ENCODE results near the gene DESI1. TPM values are rescaled to one million over a fixed set of nuclear protein-coding genes. Genes with fewer than 3 reads are reported as not detected.
"Not testable (repeated sequence)": the region's sequence is repeated elsewhere in the genome, so short reads cannot be mapped to it uniquely, and the experiment has no call there.

Gene DESI1
- polyA plus RNA-seq, 3 donors from 2014 or later: 10.4 to 18.6 (median 11.4) TPM

- Mint-ChIP-seq H3K4me3 (no peak overlapping the region), H3K4me1 (no peaks in the 10 kb centered on the region), H3K36me3 (peaks cover 5 to 25% (median 7%) of the 10 kb centered on the region in 3 donors), H3K27ac (no peak overlapping the region), H3K9me3 (no peaks in the 10 kb centered on the region), H3K27me3 (ENCODE audit: low read depth in 3 of 3) (peaks cover 0 to 2% (median 0%) of the 10 kb centered on the region in 3 donors)
- DNase-seq: no peak
These were observed 30.0 kb upstream of the DESI1 start for GRCh38 chr22:41650821-41651220.

DNA sequence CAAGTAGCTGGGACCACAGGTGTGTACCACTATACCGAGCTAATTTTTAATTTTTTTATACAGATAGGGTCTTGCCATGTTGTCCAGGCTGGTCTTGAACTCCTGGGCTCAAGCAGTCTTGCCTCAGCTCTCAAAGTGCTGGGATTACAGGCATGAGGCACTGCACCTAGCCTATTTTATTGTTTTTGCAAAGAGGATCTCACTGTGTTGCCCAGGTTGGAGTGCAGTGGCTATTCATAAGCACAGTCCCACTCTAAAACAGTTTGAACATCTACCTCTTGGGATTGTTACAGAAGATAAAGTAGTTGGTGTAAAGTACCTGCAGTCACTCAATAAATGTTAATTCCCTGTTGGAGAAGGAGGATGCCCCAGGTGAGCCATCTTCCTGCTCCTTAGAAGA, 29.4 kb upstream of the DESI1 start:
- DNase-seq: no peak
- Mint-ChIP-seq H3K4me1 (no peaks in the 10 kb centered on the region), H3K4me3 (no peak overlapping the region), H3K27me3 (ENCODE audit: low read depth in 3 of 3) (peaks cover 0 to 2% (median 0%) of the 10 kb centered on the region in 3 donors), H3K36me3 (peaks cover 5 to 23% (median 7%) of the 10 kb centered on the region in 3 donors), H3K9me3 (no peaks in the 10 kb centered on the region), H3K27ac (no peak overlapping the region)

- Mint-ChIP-seq H3K9me3 (no peaks in the 10 kb centered on the region), H3K27me3 (ENCODE audit: low read depth in 3 of 3) (peaks cover 0 to 2% (median 0%) of the 10 kb centered on the region in 3 donors), H3K36me3 (peaks cover 5 to 14% (median 7%) of the 10 kb centered on the region in 3 donors), H3K4me3 (no peak overlapping the region), H3K4me1 (no peaks in the 10 kb centered on the region), H3K27ac (no peak overlapping the region)
- no peak for DNase-seq
These were observed 27.6 kb upstream of the DESI1 start for GRCh38 chr22:41648432-41648831.

DNA sequence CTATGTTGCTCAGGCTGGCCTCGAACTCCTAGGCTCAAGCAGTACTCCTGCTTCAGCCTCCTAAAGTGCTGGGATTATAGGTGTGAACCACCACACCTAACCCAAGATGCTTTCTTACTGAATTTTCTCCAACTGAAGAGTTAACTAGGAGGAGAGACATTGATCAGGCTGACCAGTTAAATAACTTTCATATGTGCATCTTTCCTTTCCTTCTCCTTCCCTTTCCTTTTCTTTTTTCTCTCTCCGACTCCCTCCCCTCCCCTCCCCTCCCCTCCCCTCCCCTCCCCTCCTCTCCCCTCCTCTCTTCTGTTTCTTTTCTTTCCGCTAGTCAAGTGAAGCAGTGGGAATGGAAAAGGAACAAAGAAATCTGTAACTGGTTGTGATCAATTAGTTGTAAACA, 26.9 kb upstream of the DESI1 start:
- Mint-ChIP-seq H3K27ac (no peak overlapping the region), H3K27me3 (ENCODE audit: low read depth in 3 of 3) (peaks cover 0 to 2% (median 0%) of the 10 kb centered on the region in 3 donors), H3K9me3 (no peaks in the 10 kb centered on the region), H3K4me1 (no peaks in the 10 kb centered on the region), H3K4me3 (no peak overlapping the region), H3K36me3 (peaks cover 5 to 11% (median 7%) of the 10 kb centered on the region in 3 donors)
- no peak for DNase-seq

GRCh38 chr22:41642331-41643110, 21.7 kb upstream of the DESI1 start:
- Mint-ChIP-seq H3K9me3 (no peaks in the 10 kb centered on the region), H3K36me3 (peaks cover 9 to 31% (median 16%) of the 10 kb centered on the region in 3 donors), H3K4me1 (peaks cover 0 to 2% of the 10 kb centered on the region in 2 donors), H3K27ac (no peak overlapping the region), H3K4me3 (no peak overlapping the region), H3K27me3 (ENCODE audit: low read depth in 3 of 3) (peaks cover 0 to 3% (median 0%) of the 10 kb centered on the region in 3 donors)
- DNase-seq: no peak

- Mint-ChIP-seq H3K27ac (no peak overlapping the region), H3K27me3 (ENCODE audit: low read depth in 3 of 3) (peaks cover 0 to 3% (median 0%) of the 10 kb centered on the region in 3 donors), H3K4me3 (no peak overlapping the region), H3K4me1 (peaks cover 0 to 2% of the 10 kb centered on the region in 2 donors), H3K36me3 (peaks cover 9 to 32% (median 16%) of the 10 kb centered on the region in 3 donors), H3K9me3 (no peaks in the 10 kb centered on the region)
- DNase-seq: no peak
These were observed 21.0 kb upstream of the DESI1 start for GRCh38 chr22:41641854-41642253.

GRCh38 chr22:41638748-41639147, 17.9 kb upstream of the DESI1 start:
- Mint-ChIP-seq H3K4me1 (peaks cover 0 to 4% of the 10 kb centered on the region in 2 donors), H3K9me3 (no peaks in the 10 kb centered on the region), H3K27ac (no peak overlapping the region), H3K4me3 (no peak overlapping the region), H3K27me3 (ENCODE audit: low read depth in 3 of 3) (peaks cover 0 to 3% (median 0%) of the 10 kb centered on the region in 3 donors), H3K36me3 (peaks cover 9 to 39% (median 16%) of the 10 kb centered on the region in 3 donors)
- no peak for DNase-seq

DNA sequence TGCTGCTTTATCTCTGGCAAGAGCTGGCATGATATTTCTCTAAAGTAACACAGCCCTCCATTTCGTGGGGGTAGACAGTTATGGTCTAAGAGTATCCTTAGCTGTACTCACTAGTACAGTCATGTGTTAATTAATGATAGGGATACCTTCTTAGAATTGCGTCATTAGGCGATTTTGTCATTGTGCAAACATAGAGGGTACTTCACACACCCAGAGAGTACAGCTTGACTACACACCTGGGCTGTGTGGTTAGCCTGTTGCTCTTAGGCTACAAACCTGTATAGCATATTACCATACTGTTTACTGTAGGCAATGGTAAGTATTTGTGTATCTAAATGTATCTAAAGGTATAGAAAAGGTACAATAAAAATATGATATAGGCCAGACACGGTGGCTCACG, 17.3 kb upstream of the DESI1 start:
- H3K4me3 Mint-ChIP-seq: no peak overlapping the region
- H3K9me3 Mint-ChIP-seq: no peaks in the 10 kb centered on the region
- H3K27ac Mint-ChIP-seq: no peak overlapping the region
- H3K36me3 Mint-ChIP-seq: peaks cover 9 to 39% (median 16%) of the 10 kb centered on the region in 3 donors
- DNase-seq: no peak
- H3K27me3 Mint-ChIP-seq (ENCODE audit: low read depth in 3 of 3): peaks cover 0 to 3% (median 2%) of the 10 kb centered on the region in 3 donors
- peaks cover 0 to 4% of the 10 kb centered on the region in 2 donors for H3K4me1 Mint-ChIP-seq

DNA sequence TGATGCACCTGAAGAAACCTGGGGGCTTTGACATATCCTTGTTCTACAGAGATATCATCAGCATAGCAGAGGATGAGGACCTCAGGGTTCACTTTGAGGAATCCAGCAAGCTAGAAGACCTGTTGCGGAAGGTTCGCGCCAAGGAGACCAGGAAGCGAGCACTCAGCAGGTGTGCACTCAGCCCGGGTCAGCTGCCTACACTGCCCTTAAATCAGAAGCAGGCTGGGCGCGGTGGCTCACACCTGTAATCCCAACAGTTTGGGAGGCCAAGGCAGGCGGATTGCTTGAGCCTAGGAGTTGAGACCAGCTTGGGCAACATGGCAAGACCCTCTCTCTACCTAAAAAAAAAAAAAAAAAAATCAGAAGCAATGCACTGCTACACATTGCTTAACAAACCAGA, 16.8 kb upstream of the DESI1 start:
- H3K27ac Mint-ChIP-seq; H3K9me3 Mint-ChIP-seq; DNase-seq; H3K4me1 Mint-ChIP-seq; H3K27me3 Mint-ChIP-seq (ENCODE audit: low read depth in 3 of 3); H3K4me3 Mint-ChIP-seq: not testable (repeated sequence)
- H3K36me3 Mint-ChIP-seq: peaks cover 9 to 37% (median 16%) of the 10 kb centered on the region in 3 donors

- DNase-seq: no peak
- peaks cover 4 to 29% (median 6%) of the 10 kb centered on the region in 3 donors for H3K36me3 Mint-ChIP-seq
- no peak overlapping the region for H3K27ac Mint-ChIP-seq
- H3K4me3 Mint-ChIP-seq: no peak overlapping the region
- peaks cover 0 to 4% of the 10 kb centered on the region in 2 donors for H3K4me1 Mint-ChIP-seq
- no peaks in the 10 kb centered on the region for H3K9me3 Mint-ChIP-seq
- peaks cover 0 to 2% (median 0%) of the 10 kb centered on the region in 3 donors for H3K27me3 Mint-ChIP-seq (ENCODE audit: low read depth in 3 of 3)
These were observed 15.6 kb upstream of the DESI1 start for GRCh38 chr22:41636467-41636866.

DNA sequence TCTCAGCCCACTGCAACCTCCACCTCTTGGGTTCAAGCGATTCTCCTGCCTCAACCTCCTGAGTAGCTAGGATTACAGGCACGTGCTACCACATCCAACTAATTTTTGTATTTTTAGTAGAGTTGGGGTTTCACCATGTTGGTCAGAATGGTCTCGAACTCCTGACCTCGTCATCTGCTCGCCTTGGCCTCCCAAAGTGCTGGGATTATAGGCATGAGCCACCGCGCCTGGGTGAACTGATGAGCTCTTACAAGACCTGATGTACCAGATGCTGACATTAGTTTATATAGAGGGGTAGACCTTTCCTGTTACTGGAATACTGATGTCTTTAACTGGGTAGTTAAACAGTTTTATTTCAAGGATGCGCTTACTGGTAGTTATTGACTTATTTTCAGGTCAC, 13.8 kb upstream of the DESI1 start:
- not testable (repeated sequence) for H3K9me3 Mint-ChIP-seq; H3K27ac Mint-ChIP-seq; DNase-seq; H3K4me3 Mint-ChIP-seq; H3K27me3 Mint-ChIP-seq (ENCODE audit: low read depth in 3 of 3); H3K4me1 Mint-ChIP-seq
- H3K36me3 Mint-ChIP-seq: peaks cover 4 to 23% (median 5%) of the 10 kb centered on the region in 3 donors

DNA sequence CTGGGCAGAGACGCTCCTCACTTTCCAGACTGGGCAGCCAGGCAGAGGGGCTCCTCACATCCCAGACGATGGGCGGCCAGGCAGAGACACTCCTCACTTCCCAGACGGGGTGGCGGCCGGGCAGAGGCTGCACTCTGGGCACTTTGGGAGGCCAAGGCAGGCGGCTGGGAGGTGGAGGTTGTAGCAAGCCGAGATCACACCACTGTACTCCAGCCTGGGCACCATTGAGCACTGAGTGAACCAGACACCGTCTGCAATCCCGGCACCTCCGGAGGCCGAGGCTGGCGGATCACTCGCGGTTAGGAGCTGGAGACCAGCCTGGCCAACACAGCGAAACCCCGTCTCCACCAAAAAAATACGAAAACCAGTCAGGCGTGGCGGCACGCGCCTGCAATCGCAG, 10.8 kb upstream of the DESI1 start:
- not testable (repeated sequence) for H3K27me3 Mint-ChIP-seq (ENCODE audit: low read depth in 3 of 3); H3K4me1 Mint-ChIP-seq; DNase-seq; H3K4me3 Mint-ChIP-seq; H3K27ac Mint-ChIP-seq; H3K9me3 Mint-ChIP-seq
- peaks cover 8 to 35% (median 14%) of the 10 kb centered on the region in 3 donors for H3K36me3 Mint-ChIP-seq

DNA sequence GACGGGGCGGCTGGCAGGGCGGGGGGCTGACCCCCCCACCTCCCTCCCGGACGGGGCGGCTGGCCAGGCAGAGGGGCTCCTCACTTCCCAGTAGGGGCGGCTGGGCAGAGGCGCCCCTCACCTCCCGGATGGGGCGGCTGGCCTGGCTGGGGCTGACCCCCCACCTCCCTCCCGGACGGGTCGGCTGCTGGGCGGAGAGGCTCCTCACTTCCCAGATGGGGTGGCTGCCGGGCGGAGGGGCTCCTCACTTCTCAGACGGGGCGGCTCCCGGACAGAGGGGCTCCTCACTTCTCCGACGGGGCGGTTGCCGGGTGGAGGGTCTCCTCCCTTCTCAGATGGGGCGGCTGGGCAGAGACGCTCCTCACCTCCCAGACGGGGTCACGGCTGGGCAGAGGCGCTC, 10.3 kb upstream of the DESI1 start:
- peaks cover 8 to 35% (median 14%) of the 10 kb centered on the region in 3 donors for H3K36me3 Mint-ChIP-seq
- not testable (repeated sequence) for H3K27me3 Mint-ChIP-seq (ENCODE audit: low read depth in 3 of 3); DNase-seq; H3K4me1 Mint-ChIP-seq; H3K4me3 Mint-ChIP-seq; H3K9me3 Mint-ChIP-seq; H3K27ac Mint-ChIP-seq

DNA sequence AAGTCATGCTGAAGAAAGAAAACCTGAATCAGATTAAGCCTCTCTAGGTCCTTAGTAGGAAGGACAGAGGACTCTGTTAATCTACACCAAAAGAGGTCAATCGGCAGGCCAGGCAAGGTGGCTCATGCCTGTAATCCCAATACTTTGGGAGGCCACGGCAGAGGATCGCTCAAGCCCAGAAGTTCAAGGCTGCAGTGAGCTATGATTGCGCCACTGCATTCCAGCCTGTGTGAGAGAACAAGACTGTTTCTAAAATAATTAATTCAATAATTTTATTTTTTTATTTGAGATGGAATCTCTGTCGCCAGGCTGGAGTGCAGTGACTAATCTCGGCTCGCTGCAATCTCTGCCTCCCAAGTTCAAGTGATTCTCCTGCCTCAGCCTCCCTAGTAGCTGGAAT, 4.7 kb upstream of the DESI1 start:
- no peak for DNase-seq
- Mint-ChIP-seq H3K27ac (no peak overlapping the region), H3K36me3 (peaks cover 8 to 28% (median 14%) of the 10 kb centered on the region in 3 donors), H3K9me3 (peaks cover 0 to 2% (median 0%) of the 10 kb centered on the region in 6 donors), H3K4me3 (no peak overlapping the region), H3K27me3 (ENCODE audit: low read depth in 3 of 3) (peaks cover 6 to 12% (median 10%) of the 10 kb centered on the region in 3 donors), H3K4me1 (peaks cover 20 to 28% of the 10 kb centered on the region in 2 donors)

- Mint-ChIP-seq H3K4me3 (peak overlapping the region; percentile 93 to 99 (median 97)), H3K4me1 (peaks cover 31 to 37% of the 10 kb centered on the region in 2 donors), H3K9me3 (no peaks in the 10 kb centered on the region), H3K27me3 (ENCODE audit: low read depth in 3 of 3) (peaks cover 6 to 10% (median 10%) of the 10 kb centered on the region in 3 donors), H3K36me3 (peaks cover 0 to 5% (median under 1%) of the 10 kb centered on the region in 3 donors), H3K27ac (peak overlapping the region; percentile 97 to 100 (median 99))
- no peak for DNase-seq
These were observed 1.0 kb upstream of the DESI1 start for GRCh38 chr22:41621911-41622179.

All from immature natural killer cell (primary cell).